Stimulated activated CD8-positive, alpha-beta memory T cell treated with anti-CD3 and anti-CD28 coated beads, Interleukin-7, amount 100 ng/mL, for 24 hours (primary cell): ENCODE measurements around the gene GLT8D1.
A peak's percentile ranks its signal among the peaks of the same experiment; 100 is the strongest.
"Not testable (repeated sequence)": the region's sequence is repeated elsewhere in the genome, so short reads cannot be mapped to it uniquely, and the experiment has no call there.

Experiments used
- DNase-seq: peaks from one replicate; pipeline ENCODE4 v3.0.0-alpha.2; 2020; ENCODE audit warnings: low read depth

The GLT8D1 gene

GRCh38 chr3:52705688-52706686 is at the start of gene GLT8D1, which contains the start of gene SPCS1:
Gene GLT8D1, minus strand, starts transcription at chr3:52705791. Its CDS starts 5,331 bp downstream, at chr3:52700460.
Gene SPCS1, plus strand, starts transcription at chr3:52706106. Its CDS starts 141 bp downstream, at chr3:52706247.
- peak; percentile 64 for DNase-seq

- no peak for DNase-seq
Observed at GRCh38 chr3:52754373-52754772, 48.8 kb upstream of the GLT8D1 start.

GRCh38 chr3:52752045-52752660 is 46.6 kb upstream of the GLT8D1 start:
- no peak for DNase-seq

- no peak for DNase-seq
Observed at GRCh38 chr3:52743721-52744120, 38.1 kb upstream of the GLT8D1 start.

GRCh38 chr3:52743152-52743551 is 37.6 kb upstream of the GLT8D1 start:
- DNase-seq, result no peak

GRCh38 chr3:52742418-52743041 is 36.9 kb upstream of the GLT8D1 start:
- DNase-seq, result no peak

- no peak for DNase-seq
Observed at GRCh38 chr3:52739730-52740129, 34.1 kb upstream of the GLT8D1 start.

GRCh38 chr3:52733256-52733891 is 27.8 kb upstream of the GLT8D1 start:
- no peak for DNase-seq

- DNase-seq, result no peak
Observed at GRCh38 chr3:52731590-52731989, 26.0 kb upstream of the GLT8D1 start.

- DNase-seq, result no peak
Observed at GRCh38 chr3:52730681-52731080, 25.1 kb upstream of the GLT8D1 start.

GRCh38 chr3:52728753-52729152 is 23.2 kb upstream of the GLT8D1 start:
- DNase-seq, result not testable (repeated sequence)

GRCh38 chr3:52724511-52724910 is 18.9 kb upstream of the GLT8D1 start:
- DNase-seq, result no peak

- no peak for DNase-seq
Observed at GRCh38 chr3:52723935-52724334, 18.3 kb upstream of the GLT8D1 start.

GRCh38 chr3:52722491-52722890 is 16.9 kb upstream of the GLT8D1 start:
- DNase-seq, result no peak

- DNase-seq, result no peak
Observed at GRCh38 chr3:52721730-52722008, 16.1 kb upstream of the GLT8D1 start.

GRCh38 chr3:52721002-52721729 is 15.6 kb upstream of the GLT8D1 start:
- DNase-seq, result no peak

- no peak for DNase-seq
Observed at GRCh38 chr3:52719618-52720017, 14.0 kb upstream of the GLT8D1 start.

GRCh38 chr3:52715714-52716305 is 10.2 kb upstream of the GLT8D1 start:
- DNase-seq, result no peak

- DNase-seq, result no peak
Observed at GRCh38 chr3:52714335-52715302, 9.0 kb upstream of the GLT8D1 start.
